Measurements from ENCODE around the gene ODC1.
"Not testable (repeated sequence)": the region's sequence is repeated elsewhere in the genome, so short reads cannot be mapped to it uniquely, and the experiment has no call there.

Gene ODC1

DNA sequence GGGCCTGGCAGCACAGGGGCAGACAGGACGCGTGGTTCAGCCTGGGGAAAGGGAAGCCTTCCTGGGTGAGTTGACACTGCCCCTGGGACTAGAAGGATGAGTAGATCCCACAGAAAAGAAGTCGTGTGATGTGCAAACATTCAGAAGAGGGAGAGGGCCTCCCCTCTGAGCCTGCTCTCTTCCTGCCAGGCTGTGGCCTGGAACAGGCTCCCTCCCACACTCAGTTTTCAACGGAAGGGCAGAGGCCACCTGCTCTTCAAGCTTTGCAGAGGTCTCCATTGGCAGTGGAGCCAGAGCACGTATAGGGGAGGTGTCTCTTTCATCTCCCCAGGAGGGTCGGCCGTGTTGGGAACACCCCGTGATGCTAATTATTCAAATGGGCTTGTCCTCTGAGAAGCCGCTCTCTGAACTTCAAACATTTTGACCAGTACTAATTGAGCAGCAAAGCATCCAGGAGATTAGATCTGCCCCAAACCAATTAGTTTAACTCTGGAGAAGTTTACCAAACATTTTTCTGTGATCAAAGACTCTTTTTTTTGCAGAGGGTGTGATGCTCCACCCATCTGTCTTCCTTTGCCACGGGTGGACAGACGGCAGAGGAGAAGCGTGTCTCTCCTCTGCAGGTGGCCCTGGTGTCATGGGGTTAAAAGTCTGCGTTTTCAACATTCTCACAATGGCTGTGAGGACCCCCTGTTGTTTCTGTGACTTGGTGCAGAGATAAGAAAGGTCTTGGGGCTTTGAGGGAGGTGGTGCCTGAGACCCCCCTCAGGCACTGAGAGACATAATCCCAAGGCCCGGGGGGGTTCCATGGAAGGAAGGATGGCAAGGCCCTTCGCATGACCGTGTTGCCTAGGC, 29.5 kb upstream of the ODC1 start:
- DNase-seq, result no peak

DNA sequence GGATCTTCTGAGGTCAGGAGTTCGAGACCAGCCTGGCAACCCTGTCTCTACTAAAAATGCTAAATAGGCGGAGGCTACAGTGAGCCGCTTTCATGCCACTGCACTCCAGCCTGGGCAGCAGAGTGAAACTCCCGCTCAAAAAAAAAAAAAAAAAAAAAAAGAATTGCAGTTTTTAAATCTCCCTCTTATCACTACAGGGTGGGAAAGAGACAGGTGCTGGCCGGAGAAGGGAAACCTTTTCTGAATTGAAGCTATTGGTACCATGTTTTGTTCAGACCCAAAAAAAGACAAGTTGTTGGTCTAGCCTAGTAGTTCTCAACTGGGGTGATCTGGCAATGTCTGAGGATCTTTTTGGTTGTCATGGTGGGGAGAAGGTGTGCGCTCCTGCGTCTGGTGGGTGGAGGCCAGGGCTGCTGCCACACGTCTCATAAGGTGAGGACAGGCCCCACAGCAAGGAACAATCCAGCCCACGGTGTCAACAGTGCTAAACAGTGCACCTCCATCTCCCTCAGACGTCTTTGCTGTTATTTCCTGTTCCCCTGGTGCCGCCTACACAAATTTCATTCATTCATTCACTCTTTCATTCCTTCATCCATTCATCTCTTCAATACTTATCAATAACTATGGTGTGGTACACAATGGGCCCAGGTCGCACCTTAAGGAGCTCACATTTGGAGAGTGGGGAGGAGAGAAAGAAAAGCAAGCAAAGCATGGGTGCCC, 28.8 kb upstream of the ODC1 start:
- DNase-seq, result no peak

DNA sequence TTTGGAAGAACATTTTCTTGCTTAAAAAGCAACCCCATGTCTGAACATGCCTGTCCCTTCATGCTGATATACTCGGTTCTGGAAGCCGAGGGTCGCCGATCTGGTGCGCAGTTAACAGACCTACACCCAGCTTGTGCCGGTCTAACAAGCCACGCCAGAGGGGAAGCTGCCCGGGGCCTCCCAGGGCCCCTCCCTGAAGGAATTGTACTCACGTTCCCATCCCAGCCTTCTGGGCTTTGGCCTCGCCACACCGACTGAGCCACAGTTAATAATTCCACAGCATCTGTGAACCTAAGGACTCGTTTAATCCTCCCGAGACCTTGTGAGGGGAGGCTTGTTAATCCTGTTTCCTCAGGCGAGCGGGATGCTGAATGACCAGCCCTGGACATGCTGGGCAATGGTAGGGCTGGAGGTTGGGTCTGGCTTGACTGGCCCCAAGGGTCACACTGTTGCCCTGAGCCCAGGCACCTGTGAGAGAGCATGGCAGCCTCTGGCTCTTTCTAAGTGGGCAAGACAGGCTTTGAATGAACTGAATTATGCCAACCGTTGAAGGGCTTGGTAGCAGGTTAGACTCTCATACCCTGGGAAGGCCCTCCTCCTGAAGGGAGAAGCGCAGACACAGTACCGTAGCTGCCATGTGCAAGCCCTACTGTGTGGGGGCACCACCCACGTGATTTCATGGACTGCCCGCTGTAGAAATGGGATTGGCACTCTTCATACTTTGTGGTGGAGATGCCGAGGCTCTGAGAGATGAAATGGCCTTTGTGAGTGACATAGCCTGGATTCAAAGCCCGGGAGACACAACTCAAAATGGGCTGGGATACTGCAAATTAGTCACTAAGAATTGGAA, 27.9 kb upstream of the ODC1 start:
- DNase-seq, result no peak

DNA sequence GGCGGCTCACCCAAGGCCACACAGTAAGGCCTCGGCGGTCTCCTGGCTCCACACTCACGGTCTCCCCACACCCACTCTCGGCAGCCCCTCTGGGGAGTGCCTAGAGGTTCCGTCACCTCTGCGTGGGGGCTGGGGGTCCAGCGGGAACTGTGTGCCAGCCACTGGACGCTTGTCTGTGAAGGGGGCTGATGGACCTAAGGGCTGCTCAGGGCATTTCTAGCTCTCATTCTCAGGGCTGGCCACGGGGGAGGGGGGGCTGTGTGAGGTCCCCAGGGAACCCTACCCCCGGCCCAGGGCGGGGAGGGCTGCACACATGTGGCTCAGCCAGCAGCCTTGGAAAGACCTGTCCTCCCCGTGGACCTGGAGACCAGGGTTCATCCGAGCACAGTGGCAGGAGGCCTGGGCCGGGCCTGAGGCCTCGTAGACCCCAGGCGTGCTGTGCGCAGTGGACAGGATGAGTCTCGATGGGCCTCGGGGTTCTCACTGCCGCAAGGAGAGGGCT, 27.1 kb upstream of the ODC1 start:
- DNase-seq, result no peak

DNA sequence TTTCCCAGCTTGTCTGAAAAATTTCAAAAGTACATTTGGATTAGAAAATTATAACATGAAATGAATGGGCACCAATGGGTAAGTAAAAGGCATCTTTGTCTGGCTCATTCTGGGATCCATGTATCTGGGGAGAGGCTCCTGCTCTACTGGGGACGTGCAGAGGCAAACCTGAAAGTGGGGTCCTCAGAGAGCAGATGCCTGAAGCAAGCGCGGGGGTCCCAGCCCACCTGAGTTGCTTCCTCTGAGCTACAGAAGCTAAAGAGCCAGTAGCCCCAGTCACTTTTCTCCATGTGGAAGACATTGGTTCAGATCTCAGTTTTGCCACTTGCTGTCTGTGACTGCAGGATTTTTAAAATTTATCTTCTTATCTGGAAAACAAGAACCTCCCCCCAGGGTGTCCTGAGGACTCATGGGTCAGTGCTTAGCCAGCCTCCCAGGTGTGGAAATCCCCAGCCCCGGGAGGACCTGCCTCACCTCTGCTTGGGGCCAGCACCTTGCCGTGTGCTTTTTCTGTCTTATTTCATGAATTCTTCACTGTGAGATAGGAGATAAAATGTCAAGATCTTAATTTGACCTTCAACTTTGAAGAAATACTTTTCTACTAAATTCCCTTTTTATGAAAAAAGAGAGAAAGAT, 25.1 kb upstream of the ODC1 start:
- DNase-seq, result no peak

DNA sequence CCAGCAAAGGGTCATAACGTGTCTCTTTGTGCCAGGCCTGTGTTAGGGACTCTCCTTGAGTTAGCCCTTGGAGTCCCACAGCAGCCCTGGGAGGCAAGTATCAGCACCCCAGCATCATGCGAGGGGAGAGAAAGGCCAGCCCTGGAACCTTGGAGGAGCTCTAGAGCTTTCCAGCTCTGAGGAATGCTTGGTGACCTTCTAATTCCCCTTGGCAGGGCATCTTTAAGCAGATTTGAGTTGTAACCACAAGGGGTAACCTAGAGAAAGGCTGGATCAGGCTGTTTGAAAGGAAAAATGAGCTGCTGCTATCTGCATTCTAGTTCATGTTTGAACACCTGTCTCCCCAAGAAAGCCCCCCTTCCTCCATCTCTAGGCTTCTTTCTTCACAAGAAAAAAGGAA, 23.8 kb upstream of the ODC1 start:
- DNase-seq, result no peak

DNA sequence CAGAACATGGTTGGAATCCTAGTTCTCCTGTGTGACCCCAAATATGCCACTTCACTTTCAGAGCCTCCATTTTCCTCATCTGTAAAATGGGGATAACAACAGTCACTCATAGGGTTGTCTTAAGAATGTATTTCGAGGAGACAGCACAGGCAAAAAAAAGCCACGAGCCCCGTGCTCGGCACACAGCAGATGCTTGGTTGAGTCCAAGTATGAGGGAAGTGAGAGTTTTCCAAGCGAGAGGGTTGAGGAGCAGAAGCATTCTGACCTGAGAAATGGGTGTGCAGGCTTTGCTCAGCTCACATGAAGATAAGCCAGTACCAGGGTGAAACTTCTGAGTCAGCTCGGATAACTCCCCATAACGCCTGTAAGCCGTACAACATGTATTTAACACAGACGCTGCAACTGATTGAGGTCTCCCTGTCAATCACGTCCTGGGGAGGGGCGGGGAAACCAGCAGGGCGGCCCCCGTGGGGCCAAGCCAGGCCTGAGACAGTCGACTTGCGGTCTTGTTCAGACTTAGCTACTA, 23.0 kb upstream of the ODC1 start:
- no peak for DNase-seq

DNA sequence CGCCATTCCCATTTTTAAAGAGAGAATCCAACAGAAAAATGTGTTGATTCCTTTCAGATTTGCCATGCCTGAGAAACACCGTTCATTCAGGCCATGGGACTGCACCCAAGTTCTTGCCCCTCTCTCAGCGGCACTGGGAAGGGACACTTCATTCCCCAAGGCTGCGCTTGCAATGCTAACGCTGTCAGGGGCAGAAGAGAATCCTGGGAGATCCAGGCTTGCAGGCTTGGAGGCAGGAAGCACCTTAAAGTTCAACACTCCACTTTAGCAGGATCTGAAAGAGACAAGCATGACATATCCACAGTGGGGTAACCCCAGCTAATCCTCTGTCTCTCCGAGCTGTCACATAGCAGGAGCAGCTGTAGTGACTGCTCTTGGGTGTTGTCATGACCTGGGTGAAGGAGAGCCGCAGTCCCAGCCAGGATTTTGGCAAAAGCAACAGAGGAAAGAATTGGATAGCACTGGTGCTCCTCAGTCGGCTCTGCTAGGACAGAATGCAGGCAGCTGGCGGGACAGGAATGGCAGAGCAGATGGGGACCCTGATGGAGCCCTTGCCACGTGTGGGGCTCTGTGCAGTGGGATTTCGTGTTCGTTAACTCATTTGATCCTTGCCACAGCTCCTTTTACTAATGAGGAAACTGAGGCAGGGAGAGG, 22.0 kb upstream of the ODC1 start:
- DNase-seq, result no peak

DNA sequence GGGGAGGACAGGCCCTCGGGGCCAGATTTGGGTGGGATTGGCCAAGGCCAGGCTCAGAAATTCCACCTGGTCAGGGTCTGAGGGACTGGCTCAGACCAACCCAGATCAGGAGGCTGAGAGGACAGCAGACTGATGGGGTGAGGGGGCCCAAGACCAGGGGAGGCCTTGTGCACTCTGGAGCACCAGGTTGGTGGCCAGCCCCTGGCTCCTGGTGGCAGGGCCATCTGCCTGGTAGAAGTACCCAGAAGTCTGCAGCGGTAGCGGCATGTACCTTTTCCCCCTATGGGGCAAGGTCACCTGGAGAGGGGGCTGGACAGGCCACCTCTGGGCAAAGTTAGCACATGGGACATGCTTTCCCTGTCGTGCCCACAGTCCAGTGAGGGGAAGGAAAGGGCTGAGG, 21.2 kb upstream of the ODC1 start:
- DNase-seq, result no peak

DNA sequence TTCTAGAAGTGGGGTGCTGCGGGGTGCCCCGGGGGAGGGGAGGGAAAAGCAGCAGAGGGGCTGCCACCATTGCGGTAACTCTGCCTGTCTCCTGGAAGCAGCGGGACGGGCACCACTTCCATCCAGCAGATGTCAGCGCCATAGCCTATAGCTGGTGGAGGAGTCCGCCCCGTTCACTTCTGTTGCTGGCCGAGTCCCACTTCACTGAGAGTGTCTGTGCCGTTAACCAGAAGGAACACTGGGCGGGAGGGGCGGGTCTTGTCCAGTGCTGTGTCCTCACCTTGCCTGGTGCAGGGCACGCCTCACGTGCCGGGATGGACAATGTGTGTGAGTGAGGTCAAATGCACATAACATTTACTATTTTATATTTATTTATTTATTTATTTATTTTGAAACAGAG, 19.3 kb upstream of the ODC1 start:
- no peak for DNase-seq

DNA sequence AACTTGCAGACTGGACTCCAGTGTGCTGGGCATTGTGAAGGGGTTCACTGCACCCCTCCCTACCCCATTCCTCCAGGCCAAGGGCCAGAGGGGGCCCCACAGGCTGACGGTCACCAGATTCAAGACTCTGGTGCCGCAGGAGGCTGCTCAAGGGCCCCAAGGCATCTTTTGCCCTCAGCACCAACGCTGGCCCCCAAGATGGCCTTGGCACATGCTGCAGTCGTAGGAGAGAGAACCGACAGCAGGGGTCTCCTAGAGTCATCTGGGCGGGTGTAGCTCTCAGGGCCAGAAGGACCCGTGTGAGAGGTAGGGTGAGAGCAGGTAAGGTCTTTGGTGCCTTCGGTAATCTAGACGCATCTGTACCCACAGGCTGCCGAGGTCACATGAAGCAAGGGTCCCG, 18.7 kb upstream of the ODC1 start:
- DNase-seq, result no peak

DNA sequence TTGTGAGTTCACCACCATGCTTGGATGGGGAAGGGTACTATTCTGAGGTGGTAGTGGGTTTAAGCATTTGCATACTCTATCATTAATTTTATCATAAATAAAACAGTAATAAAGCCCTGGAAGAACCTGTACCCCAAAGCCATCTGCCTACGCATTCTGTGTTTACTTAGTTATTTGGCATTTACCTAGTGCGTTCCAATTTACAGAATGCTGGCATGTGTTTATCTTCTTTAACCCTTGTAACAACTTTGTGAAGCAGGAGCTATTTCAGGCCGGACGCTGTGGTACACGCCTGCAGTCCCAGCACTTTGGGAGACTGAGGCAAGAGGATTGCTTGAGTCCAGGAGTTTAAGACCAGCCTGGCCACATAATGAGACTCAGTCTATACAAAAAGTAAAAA, 17.8 kb upstream of the ODC1 start:
- no peak for DNase-seq

DNA sequence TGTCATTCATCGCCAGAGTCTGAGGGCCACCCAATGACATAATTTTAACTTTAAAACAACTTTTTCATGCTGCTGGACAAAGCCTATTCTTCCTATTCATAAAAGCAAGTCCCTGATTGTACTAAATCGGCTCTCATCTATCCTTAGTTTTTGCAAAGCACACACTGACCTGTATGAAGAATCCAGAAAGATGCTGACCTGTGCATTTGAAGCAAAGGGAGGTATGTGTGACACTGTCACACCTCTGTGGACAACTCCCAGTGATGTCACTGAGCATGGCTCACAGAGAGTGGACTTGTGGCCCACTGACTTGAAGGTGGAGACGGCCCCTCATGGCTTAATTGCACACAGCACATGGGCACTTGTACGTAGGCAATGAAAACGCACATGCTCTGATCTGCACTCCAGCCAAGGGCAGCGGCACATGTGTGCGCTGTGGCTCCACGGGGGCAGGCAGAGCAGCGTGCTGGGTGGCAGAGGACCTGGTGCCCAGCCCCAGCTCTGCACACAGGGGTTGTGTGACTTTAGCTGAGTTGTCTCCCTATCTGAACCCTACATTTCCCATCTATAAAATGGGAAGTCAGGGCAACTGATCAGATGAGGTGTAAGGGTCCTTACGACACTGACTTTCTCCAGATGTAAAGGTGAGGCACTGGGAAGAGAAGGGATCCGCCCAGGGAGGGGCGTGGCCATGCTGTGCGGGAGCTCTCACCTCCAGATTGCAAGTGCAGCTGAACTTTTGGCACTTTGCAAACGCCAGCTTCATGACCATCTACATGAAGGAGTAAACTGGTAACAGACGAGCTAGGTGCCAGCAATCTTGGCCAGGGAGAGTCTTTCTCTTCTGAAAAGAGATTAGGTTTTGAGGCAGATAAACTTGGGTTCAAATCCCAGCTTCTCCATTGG, 14.3 kb upstream of the ODC1 start:
- no peak for DNase-seq

DNA sequence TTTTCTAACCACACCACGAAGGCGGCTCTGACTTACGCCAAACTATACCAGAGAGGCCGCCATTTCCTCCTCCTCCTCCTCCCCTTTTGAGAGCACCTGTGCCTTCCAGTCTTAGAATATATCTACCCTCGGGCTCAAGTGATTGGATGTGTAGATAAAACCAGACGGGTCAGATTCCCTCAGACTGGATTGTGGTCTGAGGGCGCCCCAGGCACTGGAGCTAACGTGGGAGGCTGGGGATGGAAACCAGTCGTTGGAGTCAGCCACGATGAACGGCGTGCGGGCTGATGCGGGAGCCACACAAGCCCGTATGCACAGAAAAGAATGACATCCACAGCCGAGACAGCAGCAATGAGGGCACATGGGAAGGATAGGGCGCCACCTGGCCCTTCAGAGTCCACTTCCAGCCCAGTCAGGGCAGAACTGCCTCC, 12.3 kb upstream of the ODC1 start:
- DNase-seq, result no peak

DNA sequence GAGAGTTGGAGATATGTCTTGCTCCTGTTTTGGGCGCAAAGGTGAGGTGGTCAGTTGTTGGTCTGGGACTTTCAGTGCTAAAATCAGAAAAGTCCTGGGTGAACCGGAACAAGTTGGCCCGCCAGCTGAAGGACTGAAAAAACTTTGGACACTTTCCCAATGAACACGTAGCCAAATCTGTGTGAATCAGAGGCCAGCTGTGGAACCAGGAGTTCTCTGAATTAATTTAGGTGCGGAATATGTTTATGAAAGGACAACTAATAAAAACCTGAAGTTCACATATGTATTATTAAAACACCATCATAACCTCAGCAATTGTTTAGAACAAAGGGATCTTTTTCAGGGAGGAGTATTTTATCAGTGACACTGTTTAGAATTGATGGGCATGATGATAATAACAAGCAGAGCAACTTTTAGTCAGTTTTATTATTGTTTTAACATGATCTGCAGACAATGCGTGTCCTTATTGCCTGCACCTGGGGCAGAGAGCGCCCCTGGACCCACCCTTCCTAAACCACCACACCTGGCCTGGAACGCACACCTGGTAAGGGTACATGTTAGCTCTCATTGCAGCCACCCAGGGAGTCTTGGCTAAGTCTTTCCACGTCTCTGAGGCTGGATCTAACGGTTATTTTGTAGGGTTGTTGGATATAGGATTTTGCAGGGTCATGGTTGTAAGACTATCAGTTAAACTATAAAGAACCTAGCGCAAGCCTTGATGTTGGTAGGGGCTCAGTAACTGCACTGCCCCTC, 9.9 kb upstream of the ODC1 start:
- no peak for DNase-seq

DNA sequence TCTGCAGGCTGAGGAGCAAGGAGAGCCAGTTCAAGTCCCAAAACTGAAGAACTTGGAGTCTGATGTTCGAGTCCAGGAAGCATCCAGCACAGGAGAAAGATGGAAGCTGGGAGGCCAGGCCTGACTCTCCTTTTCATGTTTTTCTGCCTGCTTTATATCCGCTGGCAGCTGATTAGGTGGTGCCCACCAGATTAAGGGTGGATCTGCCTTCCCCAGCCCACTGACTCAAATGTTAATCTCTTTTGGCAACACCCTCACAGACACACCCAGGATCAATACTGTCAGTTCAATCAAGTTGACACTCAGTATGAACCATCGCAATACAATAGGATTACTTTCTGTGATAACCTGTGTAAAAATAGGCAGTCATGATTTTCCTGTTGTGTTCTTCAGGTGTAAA, 9.1 kb upstream of the ODC1 start:
- not testable (repeated sequence) for DNase-seq

DNA sequence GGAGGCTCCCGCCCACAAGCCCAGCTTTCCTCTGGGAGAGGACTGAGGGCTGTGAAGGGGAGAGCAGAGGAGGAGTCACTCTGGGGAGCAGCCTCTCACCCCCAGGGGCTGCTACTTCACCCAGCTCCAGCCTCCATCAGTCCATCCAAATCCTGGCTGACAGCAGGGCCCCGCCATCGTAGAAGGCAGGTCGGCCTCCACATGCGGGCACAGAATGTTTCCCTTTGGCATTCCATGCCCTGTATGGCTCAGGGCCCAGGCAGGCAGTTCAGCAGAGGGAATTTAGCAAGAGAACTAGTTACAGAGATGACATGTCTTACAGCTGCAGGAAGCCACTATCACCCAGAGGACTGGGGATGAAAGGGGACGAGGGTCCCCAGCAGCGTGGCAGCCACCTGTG, 6.4 kb upstream of the ODC1 start:
- DNase-seq, result no peak

DNA sequence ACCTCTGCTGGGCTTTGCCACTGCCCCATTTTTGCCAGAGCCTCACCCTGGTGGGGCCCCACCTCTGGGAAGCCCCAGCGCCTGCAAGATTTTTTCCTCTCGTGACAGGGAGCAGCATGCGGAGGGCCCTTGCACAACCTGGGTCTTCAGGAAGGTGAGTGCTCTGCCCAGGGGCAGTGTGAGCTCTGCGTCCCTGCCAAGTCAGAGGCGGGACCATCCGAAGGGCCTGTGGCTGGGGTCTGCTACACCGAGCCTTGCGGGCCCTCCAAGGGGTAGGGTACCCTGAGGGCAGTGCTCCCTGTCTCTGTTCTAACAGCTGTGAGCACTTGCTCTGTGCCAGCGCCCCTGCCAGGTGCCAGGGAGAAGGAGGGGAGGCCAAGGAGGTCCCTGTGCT, 5.8 kb upstream of the ODC1 start:
- no peak for DNase-seq

DNA sequence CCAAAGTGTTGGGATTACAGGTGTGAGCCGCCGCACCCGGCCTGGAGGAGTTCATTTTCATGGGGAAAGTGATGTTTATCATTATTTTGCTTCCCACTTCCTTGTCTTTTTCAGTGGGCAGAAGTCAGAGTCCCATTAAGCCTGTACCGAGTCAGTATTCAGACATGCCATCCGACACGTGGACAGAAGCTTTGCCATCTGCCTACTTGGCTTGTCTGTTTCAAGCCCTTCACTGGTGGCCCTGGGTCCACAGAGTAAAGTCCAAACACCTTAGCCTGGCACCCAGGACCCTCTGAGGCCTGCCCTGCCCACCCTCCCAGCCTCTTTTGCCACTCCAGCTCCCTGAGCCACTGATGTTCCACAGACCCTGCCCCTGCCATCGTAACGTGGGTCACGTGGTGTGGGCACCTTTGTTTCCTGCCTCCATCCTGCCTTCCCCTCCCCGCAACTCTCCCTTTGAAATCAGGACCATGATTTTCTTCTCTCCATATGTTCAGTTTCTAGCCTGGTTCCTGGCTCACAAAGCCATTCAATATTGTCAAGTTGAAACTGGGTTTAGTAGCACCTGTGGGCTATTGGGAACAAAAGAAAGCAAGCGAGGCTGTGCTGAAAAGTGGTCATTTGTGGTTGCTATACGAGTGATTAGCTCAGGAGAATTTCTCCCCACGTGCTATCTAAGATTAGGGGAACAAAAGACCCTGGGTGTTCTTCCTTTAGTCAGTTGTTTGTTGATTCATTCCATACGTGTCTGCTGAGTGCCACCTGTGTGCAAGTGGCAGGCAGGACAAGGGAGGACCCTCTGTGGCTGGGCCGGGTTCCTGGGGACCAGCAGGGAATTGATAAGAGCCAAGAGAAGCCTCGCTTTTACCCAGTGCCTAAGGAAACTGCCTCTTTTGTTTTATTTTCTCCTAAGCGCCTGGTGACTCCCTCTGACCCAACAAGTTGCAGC, 5.1 kb upstream of the ODC1 start:
- peak; percentile 32 for DNase-seq
